ENCODE results near the gene OSBPL10. TPM values are rescaled to one million over a fixed set of nuclear protein-coding genes. Genes with fewer than 3 reads are reported as not detected.
"Not testable (repeated sequence)": the region's sequence is repeated elsewhere in the genome, so short reads cannot be mapped to it uniquely, and the experiment has no call there.

OSBPL10 gene
- total RNA-seq, 2 donors from 2014 or later, result 28.1 to 29.7 TPM

GRCh38 chr3:31879365-31879764 lies 101.7 kb downstream of the OSBPL10 start:
- DNase-seq (ENCODE audit: low spot score), result no peak
- intact Hi-C loops (cut with DNase I), result no loop called here

GRCh38 chr3:31878231-31878838 lies 102.7 kb downstream of the OSBPL10 start:
- intact Hi-C loops (cut with DNase I), result no loop called here

GRCh38 chr3:31876331-31876730 lies 104.7 kb downstream of the OSBPL10 start:
- intact Hi-C loops (cut with DNase I), result no loop called here
- no peak for DNase-seq (ENCODE audit: low spot score)

More at GRCh38 chr3:31878231-31878838, 102.7 kb downstream of the OSBPL10 start:
- DNase-seq (ENCODE audit: low spot score), result no peak

- intact Hi-C loops (cut with DNase I), result no loop called here
- DNase-seq (ENCODE audit: low spot score), result no peak
These were observed 105.6 kb downstream of the OSBPL10 start for GRCh38 chr3:31875437-31875836.

- intact Hi-C loops (cut with DNase I), result no loop called here
- DNase-seq (ENCODE audit: low spot score), result no peak
These were observed 107.7 kb downstream of the OSBPL10 start for GRCh38 chr3:31873254-31873820.

- no peak for DNase-seq (ENCODE audit: low spot score)
These were observed 109.0 kb downstream of the OSBPL10 start for GRCh38 chr3:31871939-31872507.

GRCh38 chr3:31870111-31870510 lies 111.0 kb downstream of the OSBPL10 start:
- DNase-seq (ENCODE audit: low spot score); intact Hi-C loops (cut with DNase I): not testable (repeated sequence)

More at GRCh38 chr3:31871939-31872507, 109.0 kb downstream of the OSBPL10 start:
- intact Hi-C loops (cut with DNase I), result no loop called here

GRCh38 chr3:31868236-31868635 lies 112.8 kb downstream of the OSBPL10 start:
- DNase-seq (ENCODE audit: low spot score), result no peak
- intact Hi-C loops (cut with DNase I), result no loop called here

GRCh38 chr3:31862666-31863279 lies 118.3 kb downstream of the OSBPL10 start:
- intact Hi-C loops (cut with DNase I), result no loop called here
- DNase-seq (ENCODE audit: low spot score), result no peak

GRCh38 chr3:31861826-31862225 lies 119.2 kb downstream of the OSBPL10 start:
- no peak for DNase-seq (ENCODE audit: low spot score)
- intact Hi-C loops (cut with DNase I), result no loop called here

GRCh38 chr3:31860642-31861041 lies 120.4 kb downstream of the OSBPL10 start:
- DNase-seq (ENCODE audit: low spot score); intact Hi-C loops (cut with DNase I): not testable (repeated sequence)

GRCh38 chr3:31859245-31859644 lies 121.8 kb downstream of the OSBPL10 start:
- no peak for DNase-seq (ENCODE audit: low spot score)
- intact Hi-C loops (cut with DNase I), result no loop called here

- DNase-seq (ENCODE audit: low spot score), result no peak
- intact Hi-C loops (cut with DNase I), result no loop called here
These were observed 122.6 kb downstream of the OSBPL10 start for GRCh38 chr3:31858439-31858838.

- no peak for DNase-seq (ENCODE audit: low spot score)
- intact Hi-C loops (cut with DNase I), result no loop called here
These were observed 127.5 kb downstream of the OSBPL10 start for GRCh38 chr3:31853580-31853979.

GRCh38 chr3:31851278-31851677 lies 129.8 kb downstream of the OSBPL10 start:
- intact Hi-C loops (cut with DNase I), result no loop called here

GRCh38 chr3:31848911-31849310 lies 132.2 kb downstream of the OSBPL10 start:
- no peak for DNase-seq (ENCODE audit: low spot score)
- intact Hi-C loops (cut with DNase I), result no loop called here

More at GRCh38 chr3:31851278-31851677, 129.8 kb downstream of the OSBPL10 start:
- peak; percentile 36 for DNase-seq (ENCODE audit: low spot score)

GRCh38 chr3:31848163-31848818 lies 132.8 kb downstream of the OSBPL10 start:
- intact Hi-C loops (cut with DNase I), result no loop called here

GRCh38 chr3:31847760-31848159 lies 133.3 kb downstream of the OSBPL10 start:
- intact Hi-C loops (cut with DNase I), result no loop called here
- no peak for DNase-seq (ENCODE audit: low spot score)

More at GRCh38 chr3:31848163-31848818, 132.8 kb downstream of the OSBPL10 start:
- DNase-seq (ENCODE audit: low spot score), result no peak

GRCh38 chr3:31841515-31841914 lies 139.5 kb downstream of the OSBPL10 start:
- intact Hi-C loops (cut with DNase I), result no loop called here
- DNase-seq (ENCODE audit: low spot score), result no peak

- DNase-seq (ENCODE audit: low spot score), result no peak
- intact Hi-C loops (cut with DNase I), result no loop called here
These were observed 140.8 kb downstream of the OSBPL10 start for GRCh38 chr3:31840252-31840651.
